SK-N-SH treated with all-trans-retinoic acid at 6 μM for 48 hours (cell line): ENCODE data around the gene FAM234A.

ENCODE experiments used
- ATAC-seq: fragments of 200-7000 bp; cut with Tn5 transposase; 3 replicates; pipeline ENCODE4 v1.9.1; 2020; ENCODE audit warnings: mild to moderate bottlenecking, moderate library complexity
- ARNTL ChIP-seq: fragments of 450-650 bp; formaldehyde crosslinking; IDR thresholded peaks from 2 replicates; pipeline ENCODE4 v1.5.0; 2020; ENCODE audit warnings: low read depth, mild to moderate bottlenecking, moderate library complexity, borderline replicate concordance
- CREB5 ChIP-seq: fragments of 250-450 bp; sonication (Bioruptor Pico); IDR thresholded peaks from 2 replicates; pipeline ENCODE4 v1.5.1; 2020; ENCODE audit warnings: low read depth, mild to moderate bottlenecking, moderate library complexity
- CSDC2 ChIP-seq: fragments of 250-450 bp; sonication (Bioruptor Pico); IDR thresholded peaks from 2 replicates; pipeline ENCODE4 v1.5.0; 2020; ENCODE audit warnings: mild to moderate bottlenecking, moderate library complexity
- CSRNP3 ChIP-seq: fragments of 250-450 bp; sonication (Bioruptor Pico); IDR thresholded peaks from 2 replicates; pipeline ENCODE4 v1.5.1; 2021; ENCODE audit warnings: mild to moderate bottlenecking, moderate library complexity
- ESRRG ChIP-seq: fragments of 250-450 bp; sonication (Bioruptor Pico); IDR thresholded peaks from 2 replicates; pipeline ENCODE4 v1.6.1; 2021; ENCODE audit warnings: mild to moderate bottlenecking
- ISL1 ChIP-seq: fragments of 250-450 bp; sonication (Bioruptor Pico); IDR thresholded peaks from 2 replicates; pipeline ENCODE4 v2.1.2; 2022; ENCODE audit warnings: mild to moderate bottlenecking, moderate library complexity
- OSR1 ChIP-seq: fragments of 250-450 bp; sonication (Bioruptor Pico); IDR thresholded peaks from 2 replicates; pipeline ENCODE4 v1.8.0; 2022; ENCODE audit warnings: moderate library complexity, mild to moderate bottlenecking, inconsistent platforms
- PATZ1 ChIP-seq: fragments of 250-450 bp; sonication (Bioruptor Pico); IDR thresholded peaks from 2 replicates; pipeline ENCODE4 v1.8.0; 2020; ENCODE audit warnings: mild to moderate bottlenecking, moderate library complexity, borderline replicate concordance
- POU6F1 ChIP-seq: fragments of 250-450 bp; sonication (Bioruptor Pico); IDR thresholded peaks from 2 replicates; pipeline ENCODE4 v1.8.0; 2021; ENCODE audit warnings: low read depth, mild to moderate bottlenecking, moderate library complexity, borderline replicate concordance
- PPARA ChIP-seq: fragments of 250-450 bp; sonication (Bioruptor Pico); IDR thresholded peaks from 2 replicates; pipeline ENCODE4 v1.5.0; 2020; ENCODE audit warnings: mild to moderate bottlenecking, borderline replicate concordance
- TCF4 ChIP-seq: fragments of 250-450 bp; sonication (Bioruptor Pico); IDR thresholded peaks from 2 replicates; pipeline ENCODE4 v1.8.0; 2021; ENCODE audit warnings: mild to moderate bottlenecking, moderate library complexity, borderline replicate concordance
- TOX ChIP-seq: fragments of 250-450 bp; sonication (Bioruptor Pico); IDR thresholded peaks from 2 replicates; pipeline ENCODE4 v1.8.0; 2021; ENCODE audit warnings: mild to moderate bottlenecking, moderate library complexity, borderline replicate concordance
- TSHZ2 ChIP-seq: fragments of 250-450 bp; sonication (Bioruptor Pico); IDR thresholded peaks from 2 replicates; pipeline ENCODE4 v1.5.0; 2020; ENCODE audit warnings: mild to moderate bottlenecking, moderate library complexity
- ZC3H10 ChIP-seq: fragments of 250-450 bp; sonication (Bioruptor Pico); IDR thresholded peaks from 2 replicates; pipeline ENCODE4 v1.5.1; 2021; ENCODE audit warnings: mild to moderate bottlenecking, moderate library complexity
- ZFP3 ChIP-seq: fragments of 250-450 bp; sonication (Bioruptor Pico); IDR thresholded peaks from 2 replicates; pipeline ENCODE4 v1.5.0; 2020; ENCODE audit warnings: mild to moderate bottlenecking, moderate library complexity
- ZFP30 ChIP-seq: fragments of 450-650 bp; formaldehyde crosslinking; IDR thresholded peaks from 2 replicates; pipeline ENCODE4 v1.5.0; 2022; ENCODE audit warnings: mild to moderate bottlenecking, moderate library complexity
- ZNF565 ChIP-seq: fragments of 450-650 bp; formaldehyde crosslinking; conservative IDR thresholded peaks from 2 replicates; pipeline ENCODE4 v1.5.0; 2020; ENCODE audit warnings: low read depth, mild to moderate bottlenecking, moderate library complexity
- ZNF70 ChIP-seq: fragments of 450-650 bp; formaldehyde crosslinking; IDR thresholded peaks from 2 replicates; pipeline ENCODE4 v1.5.0; 2020; ENCODE audit warnings: mild to moderate bottlenecking, moderate library complexity
- ZNF8 ChIP-seq: fragments of 450-650 bp; formaldehyde crosslinking; IDR thresholded peaks from 2 replicates; pipeline ENCODE4 v1.5.0; 2020; ENCODE audit warnings: mild to moderate bottlenecking, moderate library complexity

The FAM234A gene

GRCh38 chr16:275786-276232 lies 41.2 kb downstream of the FAM234A start, which contains the start of gene RGS11 (continued):
- no peak for TF ChIP-seq TSHZ2 (CRISPR knock-in tag)

- no peak for ATAC-seq
- no peak for TF ChIP-seq ZC3H10 (CRISPR knock-in tag)
- TF ChIP-seq OSR1 (CRISPR knock-in tag), result no peak
- TF ChIP-seq TOX (CRISPR knock-in tag), result no peak
- TF ChIP-seq CSRNP3 (CRISPR knock-in tag), result no peak
- TF ChIP-seq CSDC2 (CRISPR knock-in tag), result no peak
- TF ChIP-seq PATZ1, result no peak
- TF ChIP-seq ZNF70 (CRISPR knock-in tag), result no peak
- TF ChIP-seq CREB5 (CRISPR knock-in tag), result no peak
- TF ChIP-seq ESRRG, result no peak
- TF ChIP-seq ARNTL (CRISPR knock-in tag), result no peak
- no peak for TF ChIP-seq PPARA (CRISPR knock-in tag)
- TF ChIP-seq ISL1 (CRISPR knock-in tag), result no peak
- TF ChIP-seq TCF4 (CRISPR knock-in tag), result no peak
- no peak for TF ChIP-seq POU6F1
- TF ChIP-seq, all 23 proteins: peak for 0
Observed at GRCh38 chr16:276426-277077, 41.9 kb downstream of the FAM234A start.

GRCh38 chr16:278863-279366 lies 44.3 kb downstream of the FAM234A start:
- ATAC-seq, result peak; percentile 54
- no peak for TF ChIP-seq ZFP3 (CRISPR knock-in tag)
- TF ChIP-seq ZC3H10 (CRISPR knock-in tag), result no peak
- no peak for TF ChIP-seq OSR1 (CRISPR knock-in tag)
- TF ChIP-seq TSHZ2 (CRISPR knock-in tag), result no peak
- TF ChIP-seq PPARA (CRISPR knock-in tag), result no peak
- no peak for TF ChIP-seq CREB5 (CRISPR knock-in tag)
- no peak for TF ChIP-seq CSDC2 (CRISPR knock-in tag)
- TF ChIP-seq ZFP30 (CRISPR knock-in tag), result no peak
- no peak for TF ChIP-seq POU6F1
- TF ChIP-seq ZNF565 (CRISPR knock-in tag), result no peak
- no peak for TF ChIP-seq ZNF8 (CRISPR knock-in tag)
